K562 (cell line): ENCODE results near the gene FBXL13. TPM values are rescaled to one million over a fixed set of nuclear protein-coding genes. Genes with fewer than 3 reads are reported as not detected.

Experiments
- ATAC-seq: fragments of 200-7000 bp; cut with Tn5 transposase; 3 replicates; pipeline ENCODE4 v1.9.1; 2020; ENCODE audit warnings: moderate library complexity
- BruUV-seq: library from RNA; stranded (reverse); fragments of 400-500 nt; replicated peaks from 2 replicates; lab custom pipeline; 2021; lab: Mats Ljungman, UMichigan
- CTCF ChIA-PET: fragments of 300-600 bp; formaldehyde crosslinking; extraction: SDS; loops from one replicate; lab custom pipeline; 2021; ENCODE audit warnings: low intra/inter-chr PET ratio; lab: Yijun Ruan, JAX
- POLR2A ChIA-PET: fragments of 300-600, 350-650 bp; sonication (Branson Sonifier 250); formaldehyde crosslinking; extraction: SDS; loops from one replicate; lab custom pipeline; 2021; ENCODE audit warnings: antibody characterized with exemption, inconsistent platforms; lab: Yijun Ruan, JAX
- DNase-seq, 4 experiments: peaks; one replicate each; pipeline versions ENCODE4 v3.0.0 to v3.0.0-alpha.2; 2011 to 2018; ENCODE audit warnings: low spot score in 3 of 4, mixed read lengths in 3 of 4; ENCODE audit errors: extremely low read depth in 1 of 4
- FAIRE-seq: peaks from 2 replicates; lab custom pipeline; 2011; peaks lifted over from hg19 to GRCh38; lab: Jason Lieb, UNC
- H2AFZ ChIP-seq: 2 replicates; pipeline ENCODE4 v1.6.0; 2011; ENCODE audit warnings: low read depth, low read length, control low read depth, inconsistent platforms
- H3K27ac ChIP-seq: fragments of 200-600 bp; 3 replicates; pipeline ENCODE4 v1.8.0; 2011; ENCODE audit warnings: low read depth, mild to moderate bottlenecking, control low read depth, inconsistent platforms, low read length, moderate library complexity, mixed read lengths; ENCODE audit errors: extremely low read depth
- H3K27me3 ChIP-seq, 2 experiments: fragments of 300-600 bp in 1 of 2; 2 replicates in 1 of 2; 3 replicates in 1 of 2; pipeline versions ENCODE4 v1.6.0 to v1.8.0; 2011; ENCODE audit warnings: inconsistent platforms in 2 of 2, low read length in 2 of 2, mild to moderate bottlenecking in 1 of 2, mixed read lengths in 1 of 2, moderate library complexity in 1 of 2; ENCODE audit not compliant: control insufficient read depth in 2 of 2, insufficient read depth in 2 of 2
- H3K36me3 ChIP-seq: fragments of 300-600 bp; 3 replicates; pipeline ENCODE4 v1.8.0; 2011; ENCODE audit warnings: mild to moderate bottlenecking, low read length, inconsistent platforms; ENCODE audit not compliant: control insufficient read depth, insufficient read depth
- H3K4me1 ChIP-seq, 2 experiments: fragments of 200-600 bp in 1 of 2; replicated peaks in 1 of 2; 2 replicates in 1 of 2; 3 replicates in 1 of 2; pipeline versions ENCODE4 v1.5.1 to v1.8.0; 2011; ENCODE audit warnings: inconsistent platforms in 2 of 2, low read length in 2 of 2, mild to moderate bottlenecking in 1 of 2, mixed read lengths in 1 of 2, moderate library complexity in 1 of 2; ENCODE audit not compliant: control insufficient read depth in 2 of 2, insufficient read depth in 2 of 2
- H3K4me2 ChIP-seq: 2 replicates; pipeline ENCODE4 v1.6.1; 2011; ENCODE audit warnings: low read length, control low read depth, inconsistent platforms, mixed read lengths; ENCODE audit not compliant: insufficient read depth
- H3K4me3 ChIP-seq: fragments of 200-600 bp; sonication (generic), shearing (Covaris generic); 2 replicates; pipeline ENCODE4 v1.5.1; 2016; ENCODE audit warnings: control low read depth, inconsistent platforms
- H3K79me2 ChIP-seq: fragments of 200-600 bp; 3 replicates; pipeline ENCODE4 v1.8.0; 2011; ENCODE audit warnings: low read length, inconsistent platforms; ENCODE audit not compliant: control insufficient read depth, insufficient read depth
- H3K9ac ChIP-seq, 2 experiments: 2 replicates each; pipeline versions ENCODE4 v1.6.0 to v1.6.1; 2011; ENCODE audit warnings: low read depth in 2 of 2, low read length in 2 of 2, control low read depth in 1 of 2, inconsistent platforms in 1 of 2, mild to moderate bottlenecking in 1 of 2, mixed read lengths in 1 of 2; ENCODE audit not compliant: insufficient read depth in 1 of 2
- H3K9me1 ChIP-seq: one replicate; pipeline ENCODE4 v1.6.0; 2011; ENCODE audit warnings: inconsistent platforms, mild to moderate bottlenecking, low read length, moderate library complexity; ENCODE audit not compliant: control insufficient read depth, insufficient read depth
- H3K9me3 ChIP-seq: replicated peaks from 2 replicates; pipeline ENCODE4 v1.5.1; 2011; ENCODE audit warnings: low read depth, low read length, inconsistent platforms; ENCODE audit not compliant: control insufficient read depth, insufficient read depth
- H4K20me1 ChIP-seq: replicated peaks from 2 replicates; pipeline ENCODE4 v1.6.1; 2011; ENCODE audit warnings: low read length, inconsistent platforms, mixed read lengths; ENCODE audit not compliant: control insufficient read depth, insufficient read depth
- CBX3 ChIP-seq, 2 experiments: IDR thresholded peaks; 1 replicate in 1 of 2; 2 replicates in 1 of 2; pipeline ENCODE4 v1.6.1; 2012; ENCODE audit warnings: inconsistent platforms in 2 of 2, low read length in 2 of 2, borderline replicate concordance in 1 of 2, control low read depth in 1 of 2
- HDAC8 ChIP-seq: fragments of 450-650 bp; IDR thresholded peaks from 2 replicates; pipeline ENCODE4 v1.6.1; 2016; ENCODE audit warnings: mild to moderate bottlenecking, missing genetic modification characterization, moderate library complexity, missing compliant biosample characterization
- MCM5 ChIP-seq: fragments of 450-650 bp; IDR thresholded peaks from 2 replicates; pipeline ENCODE4 v1.6.1; 2016; ENCODE audit warnings: low read depth
- RBM22 ChIP-seq: fragments of 200-400 bp; formaldehyde crosslinking; IDR thresholded peaks from 2 replicates; pipeline ENCODE4 v1.6.1; 2018; ENCODE audit warnings: low read length, low read depth; ENCODE audit not compliant: poor library complexity, severe bottlenecking
- STAT5A ChIP-seq: IDR thresholded peaks from 2 replicates; pipeline ENCODE4 v1.6.1; 2012; ENCODE audit warnings: low read length, inconsistent platforms, borderline replicate concordance
- TCF7 ChIP-seq: sonication (generic); IDR thresholded peaks from 2 replicates; pipeline ENCODE4 v1.6.1; 2016; ENCODE audit warnings: antibody characterized with exemption, borderline replicate concordance
- TFAM ChIP-seq: fragments of 250-450 bp; sonication (Bioruptor Pico); conservative IDR thresholded peaks from 2 replicates; pipeline ENCODE4 v1.5.0; 2021; ENCODE audit warnings: mild to moderate bottlenecking, moderate library complexity
- WGBS: fragments of 100-300 bp; shearing (Covaris generic); methylation state at CpG from one replicate; pipeline ENCODE4 v1.1.6; 2016; ENCODE audit warnings: low coverage, mixed read lengths; ENCODE audit not compliant: insufficient coverage; ENCODE audit errors: missing lambda C conversion rate; 5-methylcytosine and 5-hydroxymethylcytosine counted together
- in situ Hi-C: fragments of 300-500 bp; cut with MboI; formaldehyde crosslinking; loops from 4 replicates; pipeline ENCODE4 v1.15.0; 2018; ENCODE audit warnings: inconsistent platforms, mixed read lengths
- intact Hi-C: fragments of 100-400 bp; cut with micrococcal nuclease; formaldehyde crosslinking; loops from 2 replicates; pipeline ENCODE4 v1.14.2; 2022
- polyA plus RNA-seq, 8 experiments: library from polyadenylated mRNA; depleted of rRNA in 4 of 8; stranded (reverse) in 5 of 8; unstranded in 3 of 8; fragments of >200 nt; fragmentation: Nextera tagmentation in 2 of 8; fragmentation: Illumina TruSeq in 1 of 8; extraction: Ambion mirVana in 2 of 8; extraction: Trizol in 1 of 8; gene quantifications; 2 replicates each; pipeline versions ENCODE4 v1.2.1 to v1.2.3, GENCODE V29; 2011 to 2014; ENCODE audit warnings: inconsistent platforms in 1 of 8, missing spikeins in 1 of 8
- total RNA-seq, 7 experiments: library from RNA; depleted of rRNA in 6 of 7; stranded (reverse); fragments of >200 nt in 6 of 7; fragmentation: Illumina TruSeq in 2 of 7; extraction: Trizol in 2 of 7; gene quantifications; 2 replicates each; pipeline versions ENCODE4 v1.2.1 to v1.2.3, GENCODE V29; 2011 to 2021; ENCODE audit warnings: low replicate concordance in 1 of 7

FBXL13 gene
- total and polyA plus RNA-seq, 9 of the 15 experiments (the other 6 are each of a cell fraction or from before 2014, with no cell fraction given): 16.3 to 55.0 (median 25.4) TPM

DNA sequence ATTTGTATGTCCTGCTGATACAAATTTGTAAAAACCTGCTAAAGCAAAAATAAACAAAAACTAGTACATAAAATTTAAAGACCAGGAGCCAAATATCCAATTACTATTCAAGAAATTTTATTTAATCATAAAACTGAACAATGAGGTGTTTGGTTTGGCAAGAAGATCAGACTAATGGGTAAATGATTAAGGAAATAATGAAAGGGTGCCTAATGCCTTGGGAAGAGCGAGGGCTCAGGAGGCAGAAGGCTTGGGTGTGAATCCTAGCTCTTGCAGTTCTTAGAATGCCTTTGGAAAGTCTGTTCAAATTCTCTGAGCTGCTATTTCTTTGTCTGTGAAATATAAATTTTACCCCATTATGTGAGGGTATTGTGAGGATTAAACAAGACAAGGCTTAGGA is 41.9 kb upstream of the FBXL13 start:
- no TSS peak for BruUV-seq
- Histone ChIP-seq H3K79me2 (no peaks in the 10 kb centered on the region), H3K9me3 (no peaks in the 10 kb centered on the region), H3K9ac (no peak overlapping the region), H3K4me1 (peaks cover 9 to 22% of the 10 kb centered on the region in 2 experiments), H3K4me2 (no peak overlapping the region), H3K9me1 (no peaks in the 10 kb centered on the region), H4K20me1 (0 out of 2 replicates have a peak, but pooled peaks cover 4% of the 10 kb centered on the region), H3K36me3 (peaks cover 29% of the 10 kb centered on the region), H2AFZ (no peak overlapping the region), H3K27ac (no peak overlapping the region), H3K4me3 (no peak overlapping the region), H3K27me3 (no peaks in the 10 kb centered on the region)
- in situ Hi-C loops: no loop called here
- ChIA-PET CTCF (no interaction called here), POLR2A (no interaction called here)
- DNase-seq: no peak
- intact Hi-C loops: no loop called here
- TF ChIP-seq CBX3 (IDR thresholded peaks at IDR 0.05; ENCODE audit: borderline replicate concordance in 1 of 2, low read length in 2 of 2) (no peak), MCM5 (no peak), TFAM (no peak), HDAC8 (tag) (no peak), RBM22 (no peak)
- 95% methylated on average over 1 of the region's 1 CpG for WGBS
- ATAC-seq: no peak
- FAIRE-seq: no peak

- in situ Hi-C loops: no loop called here
- TF ChIP-seq STAT5A (no peak), TCF7 (no peak)
- Histone ChIP-seq H3K9ac (no peak overlapping the region), H3K36me3 (peaks cover 24% of the 10 kb centered on the region), H3K9me3 (no peaks in the 10 kb centered on the region), H3K4me1 (peaks cover 8 to 15% of the 10 kb centered on the region in 2 experiments), H3K4me2 (no peak overlapping the region), H3K79me2 (no peaks in the 10 kb centered on the region), H3K27me3 (no peaks in the 10 kb centered on the region), H4K20me1 (0 out of 2 replicates have a peak, but pooled peaks cover 4% of the 10 kb centered on the region), H2AFZ (no peak overlapping the region), H3K27ac (no peak overlapping the region), H3K4me3 (no peak overlapping the region), H3K9me1 (no peaks in the 10 kb centered on the region)
- WGBS: 67% methylated on average over 1 of the region's 4 CpGs
- FAIRE-seq (no peak), DNase-seq (no peak), ATAC-seq (no peak)
- no TSS peak for BruUV-seq
- ChIA-PET CTCF (no interaction called here), POLR2A (no interaction called here)
- intact Hi-C loops: no loop called here
Observed at GRCh38 chr7:103115771-103116170, 41.2 kb upstream of the FBXL13 start.
